Omental fat pad (tissue), 4 donors: Measurements from ENCODE around the gene OGDHL. TPM values are rescaled to one million over a fixed set of nuclear protein-coding genes. Genes with fewer than 3 reads are reported as not detected.

Experiments used
- ATAC-seq: fragments of 150-250 bp; one replicate; pipeline ENCODE4 v1.9.1; 2016; ENCODE audit warnings: mild to moderate bottlenecking, moderate library complexity; ENCODE audit not compliant: low FRiP score
- DNase-seq: peaks from one replicate; pipeline ENCODE4 v3.0.0-alpha.2; 2019; ENCODE audit warnings: low spot score
- total RNA-seq, 4 donors: library from RNA; depleted of rRNA; stranded (reverse); fragments of >200 nt; gene quantifications; one replicate each; pipeline ENCODE4 v1.1.0, GENCODE V29; 2016
- TF ChIP-seq, protein P1 (sequence below), 3 donors: fragments of 450-650 bp; IDR thresholded peaks; one replicate each; pipeline ENCODE4 v1.5.1; 2016 to 2017; ENCODE audit warnings: antibody characterized with exemption in 3 of 3, mild to moderate bottlenecking in 3 of 3, moderate library complexity in 2 of 3

Gene OGDHL
- total RNA-seq, 4 donors from 2014 or later = 0.65 to 1.2 TPM; not detected in 2

DNA sequence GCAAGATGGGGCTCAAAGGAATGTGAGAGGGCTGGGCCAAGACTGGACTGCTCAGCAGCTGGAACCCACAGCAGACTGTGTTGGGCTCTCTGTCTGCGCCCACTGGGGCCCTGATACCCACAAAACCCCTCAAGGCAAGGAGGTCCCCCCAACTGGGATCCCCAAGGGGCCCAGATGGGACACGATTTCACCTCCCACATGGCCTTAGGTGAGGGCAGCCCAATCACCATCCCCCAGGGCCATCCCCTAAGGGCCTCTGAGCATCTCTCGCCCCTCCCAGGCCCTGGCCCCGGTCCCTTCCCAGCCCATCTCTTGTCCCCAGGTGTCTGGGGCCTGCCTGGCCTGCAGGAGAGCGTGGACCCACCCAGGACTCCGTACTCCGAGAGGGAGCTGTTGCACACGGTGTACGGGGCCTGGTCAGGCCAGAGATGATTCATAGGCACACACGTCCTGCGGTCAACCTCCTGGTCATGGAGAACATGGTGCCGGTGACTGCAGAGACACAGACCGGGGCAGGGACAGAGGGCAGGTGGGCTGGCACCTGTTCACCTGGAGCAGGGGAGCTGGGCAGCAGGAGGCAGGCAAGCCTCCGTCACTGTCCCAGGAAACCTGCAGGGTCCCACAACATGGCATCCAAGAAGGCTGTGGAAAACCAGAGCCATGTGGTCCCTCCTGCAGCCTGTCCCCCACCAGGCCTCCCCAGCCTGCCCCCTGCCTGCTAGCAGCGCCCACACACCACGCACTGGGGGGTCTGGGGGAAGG is 21.6 kb downstream of the OGDHL start:
- no peak for DNase-seq
- no peak for ATAC-seq
- TF ChIP-seq, protein P1, sequence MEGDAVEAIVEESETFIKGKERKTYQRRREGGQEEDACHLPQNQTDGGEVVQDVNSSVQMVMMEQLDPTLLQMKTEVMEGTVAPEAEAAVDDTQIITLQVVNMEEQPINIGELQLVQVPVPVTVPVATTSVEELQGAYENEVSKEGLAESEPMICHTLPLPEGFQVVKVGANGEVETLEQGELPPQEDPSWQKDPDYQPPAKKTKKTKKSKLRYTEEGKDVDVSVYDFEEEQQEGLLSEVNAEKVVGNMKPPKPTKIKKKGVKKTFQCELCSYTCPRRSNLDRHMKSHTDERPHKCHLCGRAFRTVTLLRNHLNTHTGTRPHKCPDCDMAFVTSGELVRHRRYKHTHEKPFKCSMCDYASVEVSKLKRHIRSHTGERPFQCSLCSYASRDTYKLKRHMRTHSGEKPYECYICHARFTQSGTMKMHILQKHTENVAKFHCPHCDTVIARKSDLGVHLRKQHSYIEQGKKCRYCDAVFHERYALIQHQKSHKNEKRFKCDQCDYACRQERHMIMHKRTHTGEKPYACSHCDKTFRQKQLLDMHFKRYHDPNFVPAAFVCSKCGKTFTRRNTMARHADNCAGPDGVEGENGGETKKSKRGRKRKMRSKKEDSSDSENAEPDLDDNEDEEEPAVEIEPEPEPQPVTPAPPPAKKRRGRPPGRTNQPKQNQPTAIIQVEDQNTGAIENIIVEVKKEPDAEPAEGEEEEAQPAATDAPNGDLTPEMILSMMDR (IDR thresholded peaks at IDR 0.05) = no peak

DNA sequence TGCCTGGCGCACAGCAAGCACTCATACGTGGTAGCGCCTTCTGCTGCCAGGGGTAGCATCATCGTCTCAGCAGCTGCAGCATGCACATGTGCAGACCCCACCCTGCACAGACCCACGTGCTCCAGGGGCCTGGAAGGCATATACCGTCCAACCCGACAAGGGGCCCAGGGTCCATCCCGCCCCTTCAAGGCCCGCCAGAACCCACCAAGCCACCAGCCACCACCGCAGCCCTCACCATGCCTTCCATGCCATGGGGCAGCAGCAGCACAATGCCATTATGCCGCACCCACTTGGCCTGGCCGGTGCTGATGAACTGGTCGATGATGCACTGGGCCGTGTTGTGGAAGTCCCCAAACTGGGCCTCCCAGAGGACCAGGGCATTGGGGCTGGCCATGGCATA is 22.7 kb downstream of the OGDHL start:
- TF ChIP-seq, protein P1 (IDR thresholded peaks at IDR 0.05) = no peak
- ATAC-seq (no peak), DNase-seq (no peak)

DNA sequence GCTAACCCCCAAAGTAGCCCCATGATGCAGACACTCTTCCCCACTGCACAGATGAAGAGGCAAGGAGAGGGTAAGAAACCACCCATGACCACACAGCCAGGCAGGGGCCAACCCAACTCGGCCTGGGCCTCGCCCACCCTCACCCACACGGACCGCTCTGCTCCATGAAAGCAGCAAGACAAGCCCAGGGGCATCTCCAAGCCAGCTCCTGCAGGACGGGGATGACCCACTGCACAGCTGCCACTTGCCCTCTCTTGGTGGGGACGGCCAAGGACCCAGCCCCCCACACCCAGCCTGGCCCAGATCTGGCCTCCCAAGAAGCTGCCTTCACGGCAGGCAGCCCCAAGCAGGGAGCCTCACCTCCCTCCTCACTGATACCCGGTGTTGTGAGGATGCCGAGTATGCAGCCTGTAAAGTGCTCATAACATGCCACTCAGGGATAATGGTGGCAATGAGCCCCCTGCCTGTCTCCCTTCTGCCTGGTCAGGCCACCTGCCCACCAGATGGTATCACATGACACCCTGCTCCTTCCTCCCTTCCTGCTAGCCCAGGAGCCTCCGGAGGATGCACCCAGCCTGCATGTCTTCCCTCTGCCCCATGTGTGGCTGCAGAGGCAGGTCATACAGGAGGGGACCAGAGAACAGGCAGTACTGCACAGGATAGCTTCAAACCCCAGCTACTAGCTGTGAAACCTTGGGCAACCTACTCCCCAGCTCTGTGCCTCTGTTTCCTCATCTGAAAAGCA is 23.3 kb downstream of the OGDHL start:
- DNase-seq (no peak), ATAC-seq (no peak)
- TF ChIP-seq, protein P1 (IDR thresholded peaks at IDR 0.05) = no peak

DNA sequence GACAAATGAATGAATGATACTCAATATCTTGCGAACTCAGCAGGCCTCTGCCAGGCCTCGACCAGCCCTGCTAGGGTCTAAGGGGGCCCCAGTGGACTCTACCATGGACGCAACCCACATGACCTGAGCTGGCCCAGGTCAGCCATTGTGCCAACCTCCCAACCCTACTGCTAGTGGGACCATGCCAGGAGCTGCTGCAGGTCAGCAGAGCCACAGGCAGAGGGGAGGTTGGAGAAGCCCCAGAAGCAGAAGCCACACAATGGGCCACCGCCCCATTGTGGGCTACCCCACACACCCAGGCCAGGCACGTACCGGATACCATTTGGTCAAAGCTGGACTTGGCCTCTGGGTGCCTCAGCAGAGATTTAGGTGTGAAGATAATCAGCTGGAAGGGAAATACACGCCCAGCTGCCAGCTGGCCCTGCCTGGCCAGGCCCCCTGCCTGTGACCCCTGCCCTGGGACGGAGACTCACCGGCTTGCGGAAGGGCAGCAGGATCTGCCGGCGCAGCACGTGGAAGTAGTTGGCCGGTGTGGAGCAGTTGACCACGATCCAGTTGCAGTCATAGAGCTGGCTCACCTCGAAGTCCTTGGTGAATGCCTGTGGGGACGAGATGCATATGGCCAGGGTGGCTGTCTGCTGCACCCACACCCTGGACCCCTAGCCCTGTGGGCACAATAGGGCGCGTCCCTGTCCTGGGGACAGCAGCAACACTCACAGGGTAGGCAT is 24.5 kb downstream of the OGDHL start:
- no peak for DNase-seq
- TF ChIP-seq, protein P1 (IDR thresholded peaks at IDR 0.05) = no peak

DNA sequence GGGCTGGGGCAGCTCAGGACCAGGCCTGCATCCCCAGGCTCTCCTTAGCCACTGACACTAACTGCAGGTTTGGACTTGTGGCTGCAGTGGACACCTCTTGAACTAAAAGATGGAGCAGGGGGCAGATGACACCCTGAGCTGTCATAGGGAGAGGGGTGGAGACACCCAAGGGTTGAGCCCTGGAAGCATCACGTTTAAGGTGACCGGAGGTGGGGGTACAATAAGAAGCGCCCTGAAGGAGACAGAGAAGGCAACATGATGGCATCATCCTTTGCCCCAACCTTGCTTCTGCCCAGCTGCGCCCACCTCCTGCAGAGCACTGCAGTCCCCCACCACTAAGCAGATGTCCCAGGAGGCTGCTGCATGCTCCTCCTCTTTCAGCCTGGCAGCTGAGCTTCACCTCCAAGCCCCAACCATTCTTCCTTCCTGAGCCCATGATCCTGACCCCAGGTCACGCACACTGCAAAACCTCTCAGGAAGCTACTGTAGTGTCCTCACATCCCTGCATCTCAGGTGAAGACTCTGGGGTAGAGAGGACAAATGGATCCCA is 25.5 kb downstream of the OGDHL start:
- TF ChIP-seq, protein P1 (IDR thresholded peaks at IDR 0.05) = no peak
- ATAC-seq (no peak), DNase-seq (no peak)

More for the DNA sequence above, 24.5 kb downstream of the OGDHL start:
- ATAC-seq = no peak

DNA sequence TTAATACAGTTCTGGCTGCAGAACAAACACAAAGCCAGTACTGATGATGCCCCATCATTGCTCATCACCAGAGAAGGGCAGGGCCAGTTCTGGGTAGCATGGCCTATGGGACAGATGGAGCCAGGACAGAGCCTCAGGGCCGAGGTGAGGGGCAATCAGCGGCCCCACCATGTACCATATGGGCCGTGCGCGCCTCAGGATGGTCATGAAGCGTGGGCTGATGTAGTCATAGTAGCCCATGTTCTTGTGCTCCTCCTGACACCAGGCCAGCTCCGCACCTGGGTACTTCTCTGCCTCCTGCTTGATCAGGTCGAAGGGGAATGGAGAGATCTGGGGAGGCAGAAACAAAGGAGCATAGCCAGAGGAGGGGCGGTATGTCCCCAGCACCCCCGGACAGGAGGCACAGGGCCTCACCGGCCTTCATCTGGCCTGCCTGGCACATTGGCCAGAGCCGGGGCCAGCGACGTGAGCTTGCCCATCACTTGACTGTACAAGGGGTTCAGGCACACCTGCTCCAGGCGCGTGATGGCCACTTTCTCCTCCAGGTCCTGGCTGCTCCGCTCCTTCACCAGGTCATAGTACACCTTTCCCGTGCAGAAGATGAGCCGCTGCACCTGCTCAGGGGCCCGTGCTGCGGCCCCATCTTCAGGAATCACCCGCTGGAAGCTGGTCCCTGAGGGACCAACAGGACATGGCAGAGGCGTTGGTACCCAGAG is 26.1 kb downstream of the OGDHL start:
- ATAC-seq (no peak), DNase-seq (no peak)
- TF ChIP-seq, protein P1 (IDR thresholded peaks at IDR 0.05) = no peak
